Measurements from ENCODE around the gene SUPT3H. TPM values are rescaled to one million over a fixed set of nuclear protein-coding genes. Genes with fewer than 3 reads are reported as not detected.

SUPT3H gene
- total and polyA plus RNA-seq, 2 of the 8 experiments (the other 6 are each of a cell fraction or from before 2014, with no cell fraction given): 18.8 to 23.0 TPM

- no peak for DNase-seq (ENCODE audit: low read depth in 1 of 2, low spot score in 2 of 2)
- H3K14ac ChIP-seq (ENCODE audit: insufficient read length): no peak overlapping the region
- H4K20me1 ChIP-seq (replicated peaks in 1 of 2; ENCODE audit: control insufficient read depth in 1 of 2, insufficient read depth in 2 of 2, low read length in 2 of 2): no peaks in the 10 kb centered on the region
- WGBS, 2 experiments (ENCODE audit: extremely low coverage in 1 of 2, insufficient coverage in 1 of 2, insufficient read length in 1 of 2, insufficient replicate concordance in 2 of 2, low coverage in 1 of 2, low lambda C conversion rate in 2 of 2, missing lambda C conversion rate in 1 of 2): 65% methylated on average over 1 of the region's 1 CpG; no CpG with 5 or more reads in 1 of the 2 experiments
- H4K91ac ChIP-seq (replicated peaks; ENCODE audit: insufficient read length, low read length): no peak overlapping the region
- FAIRE-seq: no peak
- no peak overlapping the region for H3K9ac ChIP-seq (replicated peaks in 1 of 4; ENCODE audit: extremely low read depth in 1 of 4, low read depth in 3 of 4, low read length in 3 of 4)
- no peak overlapping the region for H3K4me3 ChIP-seq (ENCODE audit: extremely low read depth in 1 of 4, insufficient read depth in 2 of 4, low read depth in 3 of 4, low read length in 4 of 4)
- H4K5ac ChIP-seq (ENCODE audit: insufficient read length, low read depth, low read length): no peak overlapping the region
- no peak for TF ChIP-seq CHD2 (IDR thresholded peaks at IDR 0.05; ENCODE audit: low read length)
- no peak for TF ChIP-seq HDAC2 (IDR thresholded peaks at IDR 0.05; ENCODE audit: borderline replicate concordance in 1 of 2, low read depth in 2 of 2, low read length in 2 of 2)
- TF ChIP-seq RXRA (IDR thresholded peaks at IDR 0.05; ENCODE audit: insufficient read depth, low read depth, low read length): no peak
- no peak for TF ChIP-seq NANOG (IDR thresholded peaks at IDR 0.05; ENCODE audit: insufficient read depth, low read depth, low read length, poor library complexity, severe bottlenecking)
- TF ChIP-seq SRF (IDR thresholded peaks at IDR 0.05; ENCODE audit: low read depth, low read length): no peak
- no peak for TF ChIP-seq TCF12 (IDR thresholded peaks at IDR 0.05; ENCODE audit: low read depth, low read length)
- TF ChIP-seq YY1 (IDR thresholded peaks at IDR 0.05; ENCODE audit: low read depth, low read length): no peak
- TF ChIP-seq CTBP2 (IDR thresholded peaks at IDR 0.05; ENCODE audit: borderline replicate concordance, insufficient read depth, insufficient read length, low read length): no peak
- TF ChIP-seq MAFK (IDR thresholded peaks at IDR 0.05; ENCODE audit: low read depth, low read length): no peak
- TF ChIP-seq SUZ12 (IDR thresholded peaks at IDR 0.05; ENCODE audit: low read length): no peak
- TF ChIP-seq SIX5 (IDR thresholded peaks at IDR 0.05; ENCODE audit: low read depth, low read length): no peak
- H3K23ac ChIP-seq (ENCODE audit: insufficient read length): no peak overlapping the region
- H2BK20ac ChIP-seq (ENCODE audit: low read length): no peak overlapping the region
- H3K79me1 ChIP-seq (ENCODE audit: low read depth, low read length): no peaks in the 10 kb centered on the region
- no peak overlapping the region for H2BK12ac ChIP-seq (ENCODE audit: low read depth, low read length)
- ChIA-PET CTCF (ENCODE audit: partially characterized antibody) (no interaction called here), POLR2A (ENCODE audit: partially characterized antibody) (no interaction called here)
- H2BK15ac ChIP-seq (ENCODE audit: low read length): no peak overlapping the region
- no peaks in the 10 kb centered on the region for H3K9me3 ChIP-seq (ENCODE audit: insufficient read depth in 2 of 2, low read depth in 1 of 2, low read length in 1 of 2)
- no peak overlapping the region for H3K56ac ChIP-seq (replicated peaks; ENCODE audit: insufficient read length, low read depth, low read length)
- H3K79me2 ChIP-seq (ENCODE audit: control insufficient read depth in 1 of 2, insufficient read depth in 2 of 2, low read length in 2 of 2): no peaks in the 10 kb centered on the region
- H3K4me1 ChIP-seq (replicated peaks in 1 of 4; ENCODE audit: control insufficient read depth in 3 of 4, insufficient read depth in 4 of 4, low read length in 3 of 4): no peaks in the 10 kb centered on the region; a peak in 1 of 7 replicates
- no peak overlapping the region for H3K18ac ChIP-seq (ENCODE audit: extremely low read depth, low read length)
- no peaks in the 10 kb centered on the region for H3K36me3 ChIP-seq (ENCODE audit: control insufficient read depth in 2 of 4, insufficient read depth in 4 of 4, low read length in 3 of 4)
- no peaks in the 10 kb centered on the region; the same call in 1 of the 2 replicates for H3K23me2 ChIP-seq (ENCODE audit: low read depth, low read length)
- H2AK5ac ChIP-seq (ENCODE audit: low read depth, low read length): no peak overlapping the region
- no peak overlapping the region for H2AFZ ChIP-seq (ENCODE audit: low read length)
- H3K27ac ChIP-seq (ENCODE audit: low read depth, low read length): no peak overlapping the region
- H2BK5ac ChIP-seq (ENCODE audit: low read depth, low read length): no peak overlapping the region
- H4K8ac ChIP-seq (ENCODE audit: extremely low read depth, insufficient read depth, low read length): no peak overlapping the region
- no peak overlapping the region for H2BK120ac ChIP-seq (replicated peaks; ENCODE audit: low read depth, low read length)
- no peaks in the 10 kb centered on the region for H3K27me3 ChIP-seq (replicated peaks in 1 of 4; ENCODE audit: control insufficient read depth in 3 of 4, extremely low read depth in 1 of 4, insufficient read depth in 3 of 4, low read length in 3 of 4)
- no peak overlapping the region for H3K4ac ChIP-seq (replicated peaks; ENCODE audit: insufficient read length, low read depth, low read length)
- H3K4me2 ChIP-seq (ENCODE audit: insufficient read depth in 1 of 2, low read depth in 2 of 2, low read length in 2 of 2): no peak overlapping the region
Observed at GRCh38 chr6:44785130-44785529, 592.6 kb downstream of the SUPT3H start.
